GM12878 (cell line): ENCODE measurements around the gene EIF1. TPM values are rescaled to one million over a fixed set of nuclear protein-coding genes. Genes with fewer than 3 reads are reported as not detected.

Experiments
- ATAC-seq: fragments of 200-7000 bp; cut with Tn5 transposase; 3 replicates; pipeline ENCODE4 v1.9.1; 2020; ENCODE audit warnings: mild to moderate bottlenecking, moderate library complexity
- BruUV-seq: library from RNA; stranded (reverse); fragments of 400-500 nt; replicated peaks from 2 replicates; lab custom pipeline; 2021; lab: Mats Ljungman, UMichigan
- CTCF ChIA-PET: fragments of 300-600 bp; sonication (Branson Sonifier 250); formaldehyde crosslinking; extraction: SDS; loops from one replicate; lab custom pipeline; 2021; ENCODE audit warnings: inconsistent platforms; lab: Yijun Ruan, JAX
- POLR2A ChIA-PET: fragments of 350-600 bp; formaldehyde crosslinking; extraction: SDS; loops from one replicate; lab custom pipeline; 2021; ENCODE audit warnings: inconsistent platforms; lab: Charles Lee
- RAD21 ChIA-PET: fragments of 300-600 bp; sonication (Branson Sonifier 250); formaldehyde crosslinking; loops from one replicate; lab custom pipeline; 2023; ENCODE audit warnings: antibody characterized with exemption; ENCODE audit not compliant: unreplicated experiment; lab: Charles Lee
- SMC1A ChIA-PET: fragments of 300-600 bp; sonication (Branson Sonifier 250); formaldehyde crosslinking; loops from one replicate; lab custom pipeline; 2023; ENCODE audit not compliant: unreplicated experiment, uncharacterized antibody; lab: Charles Lee
- DNase-seq: peaks from one replicate; pipeline ENCODE4 v3.0.0-alpha.2; 2011; ENCODE audit warnings: low read depth, low spot score
- FAIRE-seq: peaks from 3 replicates; lab custom pipeline; 2011; peaks lifted over from hg19 to GRCh38; lab: Jason Lieb, UNC
- H2AFZ ChIP-seq: 2 replicates; pipeline ENCODE4 v1.6.0; 2011; ENCODE audit warnings: low read depth, low read length, control low read depth; ENCODE audit not compliant: control insufficient read depth
- H3K27ac ChIP-seq: 2 replicates; pipeline ENCODE4 v1.5.1; 2011; ENCODE audit warnings: control low read depth; ENCODE audit not compliant: control insufficient read depth, insufficient read depth
- H3K27me3 ChIP-seq, 2 experiments: replicated peaks in 1 of 2; 2 replicates each; pipeline versions ENCODE4 v1.6.0 to v1.6.1; 2011; ENCODE audit warnings: low read length in 1 of 2; ENCODE audit not compliant: control insufficient read depth in 2 of 2, insufficient read depth in 2 of 2
- H3K36me3 ChIP-seq, 2 experiments: 2 replicates each; pipeline ENCODE4 v1.5.1; 2011; ENCODE audit warnings: low read length in 1 of 2; ENCODE audit not compliant: control insufficient read depth in 2 of 2, insufficient read depth in 2 of 2
- H3K4me1 ChIP-seq: 2 replicates; pipeline ENCODE4 v1.6.1; 2011; ENCODE audit warnings: mild to moderate bottlenecking, low read length, moderate library complexity, mixed read lengths; ENCODE audit not compliant: control insufficient read depth, insufficient read depth
- H3K4me2 ChIP-seq: 2 replicates; pipeline ENCODE4 v1.6.0; 2011; ENCODE audit warnings: control low read depth; ENCODE audit not compliant: control insufficient read depth, insufficient read depth
- H3K4me3 ChIP-seq: fragments of 200-600 bp; sonication (generic); 2 replicates; pipeline ENCODE4 v1.5.1; 2016
- H3K79me2 ChIP-seq: 2 replicates; pipeline ENCODE4 v1.6.0; 2011; ENCODE audit warnings: low read length; ENCODE audit not compliant: control insufficient read depth, insufficient read depth
- H3K9ac ChIP-seq: 2 replicates; pipeline ENCODE4 v1.8.0; 2011; ENCODE audit warnings: low read length, control low read depth, mixed read lengths; ENCODE audit not compliant: control insufficient read depth, insufficient read depth
- H3K9me3 ChIP-seq: replicated peaks from 3 replicates; pipeline ENCODE4 v1.5.1; 2011; ENCODE audit warnings: mild to moderate bottlenecking, low read length; ENCODE audit not compliant: control insufficient read depth, insufficient read depth
- H4K20me1 ChIP-seq: 2 replicates; pipeline ENCODE4 v1.6.0; 2011; ENCODE audit not compliant: control insufficient read depth, insufficient read depth
- BRCA1 ChIP-seq: IDR thresholded peaks from 2 replicates; pipeline ENCODE4 v1.6.1; 2011; ENCODE audit warnings: low read depth, low read length, improper control_type of control experiment
- HDGF ChIP-seq: fragments of 450-650 bp; IDR thresholded peaks from 2 replicates; pipeline ENCODE4 v1.6.1; 2016; ENCODE audit warnings: antibody characterized with exemption
- NBN ChIP-seq: fragments of 450-650 bp; IDR thresholded peaks from 2 replicates; pipeline ENCODE4 v1.6.1; 2016
- POLR2A ChIP-seq: IDR thresholded peaks from 2 replicates; pipeline ENCODE4 v1.6.1; 2011; ENCODE audit warnings: low read depth, mild to moderate bottlenecking, low read length
- POLR2AphosphoS2 ChIP-seq: IDR thresholded peaks from 2 replicates; pipeline ENCODE4 v1.6.1; 2011; ENCODE audit warnings: low read depth, mild to moderate bottlenecking, low read length, improper control_type of control experiment, moderate library complexity
- RB1 ChIP-seq: fragments of 450-650 bp; formaldehyde crosslinking; IDR thresholded peaks from 2 replicates; pipeline ENCODE4 v1.6.1; 2017; ENCODE audit warnings: mild to moderate bottlenecking, borderline replicate concordance
- RCOR1 ChIP-seq: conservative IDR thresholded peaks from 2 replicates; pipeline ENCODE4 v1.6.1; 2012; ENCODE audit warnings: low read depth, low read length, improper control_type of control experiment
- RUNX3 ChIP-seq: IDR thresholded peaks from 2 replicates; pipeline ENCODE4 v1.6.1; 2012; ENCODE audit warnings: low read length, inconsistent platforms
- SMC3 ChIP-seq: IDR thresholded peaks from 2 replicates; pipeline ENCODE4 v1.6.1; 2011; ENCODE audit warnings: low read length, improper control_type of control experiment, borderline replicate concordance
- TARDBP ChIP-seq: IDR thresholded peaks from 2 replicates; pipeline ENCODE4 v1.6.1; 2016; ENCODE audit warnings: borderline replicate concordance
- TCF3 ChIP-seq: IDR thresholded peaks from 2 replicates; pipeline ENCODE4 v1.6.1; 2012; ENCODE audit warnings: low read depth, mild to moderate bottlenecking, low read length, borderline replicate concordance; ENCODE audit not compliant: insufficient read depth
- ZZZ3 ChIP-seq: IDR thresholded peaks from 2 replicates; pipeline ENCODE4 v1.6.1; 2011; ENCODE audit warnings: low read depth; ENCODE audit not compliant: control insufficient read depth, insufficient read length
- WGBS: methylation state at CpG from one replicate; pipeline ENCODE4 v1.1.6; 2016; ENCODE audit warnings: low lambda C conversion rate; ENCODE audit not compliant: insufficient replicate concordance, insufficient coverage; ENCODE audit errors: missing lambda C conversion rate; 5-methylcytosine and 5-hydroxymethylcytosine counted together
- in situ Hi-C: fragments of 300-500 bp; cut with MboI; formaldehyde crosslinking; loops from 9 replicates; pipeline ENCODE4 v1.14.3; 2018; ENCODE audit warnings: mixed read lengths
- intact Hi-C: fragments of 100-400 bp; cut with micrococcal nuclease; formaldehyde crosslinking; loops from one replicate; pipeline ENCODE4 v1.14.2; 2022; ENCODE audit not compliant: unreplicated experiment
- polyA plus RNA-seq, 11 experiments: library from polyadenylated mRNA; depleted of rRNA in 4 of 11; unstranded in 6 of 11; stranded (reverse) in 5 of 11; fragments of >200 nt; fragmentation: Nextera tagmentation in 4 of 11; fragmentation: Illumina TruSeq in 1 of 11; extraction: Ambion mirVana in 4 of 11; extraction: Trizol in 1 of 11; gene quantifications; 1 replicate in 1 of 11; 2 replicates in 10 of 11; pipeline versions ENCODE4 v1.2.1 to v1.2.3, GENCODE V29; 2011 to 2016; ENCODE audit warnings: inconsistent platforms in 2 of 11, missing spikeins in 2 of 11, low read depth in 1 of 11
- total RNA-seq, 4 experiments: library from RNA; depleted of rRNA in 3 of 4; stranded (reverse); fragments of >200 nt in 3 of 4; fragmentation: Illumina TruSeq in 1 of 4; extraction: Trizol in 1 of 4; gene quantifications; 2 replicates each; pipeline versions ENCODE4 v1.2.1 to v1.2.3, GENCODE V29; 2013 to 2021
- TF ChIP-seq, protein P1 (sequence below): fragments of 450-650 bp; IDR thresholded peaks from 2 replicates; pipeline ENCODE4 v1.6.1; 2016; ENCODE audit warnings: mild to moderate bottlenecking
- TF ChIP-seq, protein P2 (sequence below): fragments of 450-650 bp; IDR thresholded peaks from 2 replicates; pipeline ENCODE4 v1.6.1; 2014; ENCODE audit warnings: mild to moderate bottlenecking

EIF1 gene
- total and polyA plus RNA-seq, 10 of the 15 experiments (the other 5 are each of a cell fraction or from before 2014, with no cell fraction given), result 39.4 to 815 (median 480) TPM

DNA sequence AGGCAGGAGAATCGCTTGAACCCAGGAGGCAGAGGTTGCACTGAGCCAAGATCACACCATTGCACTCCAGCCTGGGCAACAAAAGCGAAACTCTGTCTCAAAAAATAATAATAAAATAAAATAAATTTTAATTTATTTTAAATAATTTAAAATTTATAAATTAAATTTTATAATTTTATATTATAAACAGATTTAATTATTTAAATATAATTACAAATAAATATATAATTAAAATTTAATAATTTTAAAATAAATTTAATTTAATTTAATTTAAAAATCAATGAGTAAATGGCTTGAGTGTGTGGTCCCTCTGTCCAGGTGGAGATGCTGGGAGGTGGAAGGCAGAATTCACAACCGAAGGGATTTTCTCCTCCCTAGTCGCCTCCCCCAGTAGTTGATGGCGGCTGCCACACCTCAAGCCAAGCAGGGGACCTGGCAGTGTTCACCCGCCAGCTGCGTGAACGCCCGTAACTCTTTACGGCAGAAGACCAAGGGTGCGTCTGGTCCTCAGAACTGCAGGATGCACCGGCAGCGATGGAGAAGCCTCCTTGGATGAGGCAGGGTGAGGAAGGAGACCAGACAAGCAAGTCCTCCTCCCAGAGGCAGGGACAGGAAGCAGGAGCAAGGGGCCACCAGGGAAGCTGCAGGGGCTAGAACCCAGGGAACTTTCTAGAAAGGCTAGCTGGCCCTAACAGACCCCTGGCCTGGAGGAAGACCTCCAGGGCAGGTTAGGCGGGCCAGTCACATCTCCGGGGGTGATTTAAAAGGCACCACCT lies 41.5 kb upstream of the EIF1 start:
- H2AFZ ChIP-seq, result no peak overlapping the region
- H3K9me3 ChIP-seq, result no peaks in the 10 kb centered on the region
- WGBS, result 49% methylated on average over 15 of the region's 15 CpGs
- H3K9ac ChIP-seq, result no peak overlapping the region
- no TSS peak for BruUV-seq
- H3K36me3 ChIP-seq, result no peaks in the 10 kb centered on the region
- DNase-seq (no peak), FAIRE-seq (no peak), ATAC-seq (no peak)
- CTCF ChIA-PET, result interaction anchor here (0.6 to 11.8 kb wide), 10 partner anchors 16 to 1203 kb away, joined by 3 to 420 read pairs (median 10); no protein-coding TSS in a partner anchor
- no peak overlapping the region for H3K4me2 ChIP-seq
- H3K4me3 ChIP-seq, result no peak overlapping the region
- no peaks in the 10 kb centered on the region for H4K20me1 ChIP-seq
- no peak overlapping the region for H3K27ac ChIP-seq
- intact Hi-C loops (loop anchor here (5.0 kb wide), 3 partner anchors 735 to 845 kb away; no protein-coding TSS in a partner anchor), in situ Hi-C loops (no loop called here)
- TF ChIP-seq POLR2AphosphoS2 (no peak), RUNX3 (no peak), BRCA1 (no peak)
- H3K4me1 ChIP-seq, result peaks cover 9% of the 10 kb centered on the region
- SMC1A ChIA-PET, result interaction anchor here (1.0 to 4.8 kb wide), 6 partner anchors 17 to 1031 kb away, joined by 3 to 62 read pairs (median 9); no protein-coding TSS in a partner anchor
- H3K27me3 ChIP-seq, result no peaks in the 10 kb centered on the region
- POLR2A ChIA-PET, result interaction anchor here (1.4 kb wide), 1 partner anchor 15 kb away, joined by 4 read pairs; no protein-coding TSS in a partner anchor
- RAD21 ChIA-PET, result interaction anchor here (1.3 to 11.5 kb wide), 4 partner anchors 17 to 737 kb away, joined by 3 to 193 read pairs (median 18); no protein-coding TSS in a partner anchor
- H3K79me2 ChIP-seq, result no peaks in the 10 kb centered on the region

DNA sequence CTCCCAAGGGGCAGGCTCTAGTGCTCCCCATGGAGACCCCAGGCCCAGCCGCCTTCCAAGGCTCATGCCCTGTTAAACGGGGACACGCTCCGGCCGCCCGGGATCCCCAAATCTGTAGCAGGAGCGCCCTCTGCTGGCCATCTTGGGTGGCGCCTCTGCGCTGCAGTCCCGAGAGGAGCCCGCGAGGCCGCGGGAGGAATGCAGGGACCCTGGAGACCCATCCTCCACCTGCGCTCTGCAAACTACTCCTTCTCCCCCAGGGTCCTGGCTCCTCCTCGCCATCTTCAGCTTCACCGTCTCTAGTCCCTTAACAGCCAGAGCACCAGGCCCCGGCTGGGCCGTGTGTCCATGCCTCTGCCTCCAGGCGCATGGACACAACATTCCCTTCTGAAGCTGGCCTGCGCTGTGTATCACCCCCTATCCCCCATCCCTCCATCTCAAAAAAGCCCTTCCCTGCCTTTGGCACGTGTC lies 40.7 kb upstream of the EIF1 start:
- no peaks in the 10 kb centered on the region for H4K20me1 ChIP-seq
- ChIA-PET CTCF (interaction anchor here (0.5 to 11.8 kb wide), 49 partner anchors 9 to 1343 kb away, joined by 3 to 420 read pairs (median 4); partner anchors contain the start of genes EIF1 and KRT9), RAD21 (interaction anchor here (1.0 to 11.5 kb wide), 13 partner anchors 16 to 1024 kb away, joined by 3 to 193 read pairs (median 4); no protein-coding TSS in a partner anchor), SMC1A (interaction anchor here (0.9 to 4.8 kb wide), 15 partner anchors 12 to 1032 kb away, joined by 3 to 62 read pairs (median 7); no protein-coding TSS in a partner anchor), POLR2A (interaction anchor here (1.4 to 2.8 kb wide), 3 partner anchors 13 to 19 kb away, joined by 4 to 19 read pairs (median 4); no protein-coding TSS in a partner anchor)
- FAIRE-seq (no peak), DNase-seq (no peak), ATAC-seq (peak; percentile 92)
- no peaks in the 10 kb centered on the region for H3K27me3 ChIP-seq
- peak overlapping the region; percentile 89 for H3K4me2 ChIP-seq
- peaks cover 9% of the 10 kb centered on the region for H3K4me1 ChIP-seq
- WGBS, result under 1% methylated on average over 22 of the region's 22 CpGs
- H3K4me3 ChIP-seq, result 0 out of 2 replicates have a peak overlapping the region, but pooled peaks have one; percentile 57
- H3K36me3 ChIP-seq, result no peaks in the 10 kb centered on the region
- H3K9me3 ChIP-seq, result no peaks in the 10 kb centered on the region
- in situ Hi-C loops (no loop called here), intact Hi-C loops (loop anchor here (1.0 to 5.0 kb wide), 6 partner anchors 14 to 846 kb away; no protein-coding TSS in a partner anchor)
- H3K9ac ChIP-seq, result no peak overlapping the region
- no peaks in the 10 kb centered on the region for H3K79me2 ChIP-seq
- BruUV-seq, result no TSS peak
- H3K27ac ChIP-seq, result no peak overlapping the region
- peak overlapping the region; percentile 92 for H2AFZ ChIP-seq
- TF ChIP-seq TARDBP, result no peak
- TF ChIP-seq RB1, result peak; percentile 72; the same call in 1 of the 2 replicates
- peak; percentile 69 for TF ChIP-seq HDGF
- TF ChIP-seq RCOR1, result no peak
- TF ChIP-seq, protein P1, sequence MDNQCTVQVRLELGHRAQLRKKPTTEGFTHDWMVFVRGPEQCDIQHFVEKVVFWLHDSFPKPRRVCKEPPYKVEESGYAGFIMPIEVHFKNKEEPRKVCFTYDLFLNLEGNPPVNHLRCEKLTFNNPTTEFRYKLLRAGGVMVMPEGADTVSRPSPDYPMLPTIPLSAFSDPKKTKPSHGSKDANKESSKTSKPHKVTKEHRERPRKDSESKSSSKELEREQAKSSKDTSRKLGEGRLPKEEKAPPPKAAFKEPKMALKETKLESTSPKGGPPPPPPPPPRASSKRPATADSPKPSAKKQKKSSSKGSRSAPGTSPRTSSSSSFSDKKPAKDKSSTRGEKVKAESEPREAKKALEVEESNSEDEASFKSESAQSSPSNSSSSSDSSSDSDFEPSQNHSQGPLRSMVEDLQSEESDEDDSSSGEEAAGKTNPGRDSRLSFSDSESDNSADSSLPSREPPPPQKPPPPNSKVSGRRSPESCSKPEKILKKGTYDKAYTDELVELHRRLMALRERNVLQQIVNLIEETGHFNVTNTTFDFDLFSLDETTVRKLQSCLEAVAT, result no peak
- no peak for TF ChIP-seq POLR2A
- TF ChIP-seq, protein P2, sequence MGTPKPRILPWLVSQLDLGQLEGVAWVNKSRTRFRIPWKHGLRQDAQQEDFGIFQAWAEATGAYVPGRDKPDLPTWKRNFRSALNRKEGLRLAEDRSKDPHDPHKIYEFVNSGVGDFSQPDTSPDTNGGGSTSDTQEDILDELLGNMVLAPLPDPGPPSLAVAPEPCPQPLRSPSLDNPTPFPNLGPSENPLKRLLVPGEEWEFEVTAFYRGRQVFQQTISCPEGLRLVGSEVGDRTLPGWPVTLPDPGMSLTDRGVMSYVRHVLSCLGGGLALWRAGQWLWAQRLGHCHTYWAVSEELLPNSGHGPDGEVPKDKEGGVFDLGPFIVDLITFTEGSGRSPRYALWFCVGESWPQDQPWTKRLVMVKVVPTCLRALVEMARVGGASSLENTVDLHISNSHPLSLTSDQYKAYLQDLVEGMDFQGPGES, result no peak
- 0 out of 2 replicates have a peak, but pooled peaks have one; percentile 10 for TF ChIP-seq NBN
- no peak for TF ChIP-seq TCF3
- TF ChIP-seq SMC3, result peak; percentile 82
- no peak for TF ChIP-seq ZZZ3
